ENCODE measurements around the gene BBIP1. TPM values are rescaled to one million over a fixed set of nuclear protein-coding genes. Genes with fewer than 3 reads are reported as not detected.

The BBIP1 gene
- total and polyA plus RNA-seq, 2 experiments from 2014 or later = 14.8 to 56.5 TPM

- no peak for TF ChIP-seq ZNF462 (CRISPR knock-in tag; IDR thresholded peaks at IDR 0.05)
- TF ChIP-seq ZNF114 (CRISPR knock-in tag; IDR thresholded peaks at IDR 0.05) = no peak
- no peak for TF ChIP-seq EZH2phosphoT487 (IDR thresholded peaks at IDR 0.05; ENCODE audit: unreplicated experiment)
- TF ChIP-seq POLR2AphosphoS5 (IDR thresholded peaks at IDR 0.05; ENCODE audit: low read depth) = no peak
Measured at GRCh38 chr10:110898391-110898790, 20.6 kb downstream of the BBIP1 start (continued).

GRCh38 chr10:110897184-110897583, 21.8 kb downstream of the BBIP1 start:
- Histone ChIP-seq H3K4me3 (no peak overlapping the region), H3K36me3 (ENCODE audit: insufficient read depth) (no peaks in the 10 kb centered on the region), H3F3A (replicated peaks; ENCODE audit: low read depth) (no peaks in the 10 kb centered on the region), H3K4me1 (ENCODE audit: insufficient read depth) (no peaks in the 10 kb centered on the region), H3K4me2 (no peak overlapping the region), H3K27ac (ENCODE audit: low read depth) (no peak overlapping the region), H2AFZ (no peak overlapping the region), H4K20me1 (replicated peaks; ENCODE audit: insufficient read depth) (no peaks in the 10 kb centered on the region), H3K27me3 (ENCODE audit: insufficient read depth) (no peaks in the 10 kb centered on the region), H3K9me2 (ENCODE audit: insufficient read depth) (no peaks in the 10 kb centered on the region), H3K79me2 (replicated peaks; ENCODE audit: insufficient read depth) (no peaks in the 10 kb centered on the region)
- H3K4me3 Mint-ChIP-seq = no peak overlapping the region
- no peaks in the 10 kb centered on the region; the same call in 2 of the 3 replicates for H3K36me3 Mint-ChIP-seq (ENCODE audit: low read depth)
- H3K9me3 Mint-ChIP-seq = no peaks in the 10 kb centered on the region
- H3K27me3 Mint-ChIP-seq (ENCODE audit: insufficient read depth, low read depth, poor library complexity) = no peaks in the 10 kb centered on the region
- no peak for ATAC-seq
- peaks cover under 1% of the 10 kb centered on the region; the same call in 2 of the 3 replicates for H3K4me1 Mint-ChIP-seq
- no peak overlapping the region for H3K27ac Mint-ChIP-seq
- no peak for DNase-seq (ENCODE audit: low spot score)
- TF ChIP-seq CTCF (conservative IDR thresholded peaks at IDR 0.05; ENCODE audit: low read depth in 2 of 2) (no peak), CREB1 (CRISPR knock-in tag; IDR thresholded peaks at IDR 0.05; ENCODE audit: low read depth) (no peak), ZNF331 (CRISPR knock-in tag; IDR thresholded peaks at IDR 0.05; ENCODE audit: low read depth) (no peak), EZH2 (IDR thresholded peaks at IDR 0.05; ENCODE audit: low read depth, unreplicated experiment) (no peak), ETS1 (IDR thresholded peaks at IDR 0.05) (no peak), NANOG (IDR thresholded peaks at IDR 0.05; ENCODE audit: borderline replicate concordance) (no peak), POLR2AphosphoS5 (IDR thresholded peaks at IDR 0.05; ENCODE audit: low read depth) (no peak), REST (IDR thresholded peaks at IDR 0.05; ENCODE audit: unreplicated experiment) (no peak), ZNF114 (CRISPR knock-in tag; IDR thresholded peaks at IDR 0.05) (no peak), EZH2phosphoT487 (IDR thresholded peaks at IDR 0.05; ENCODE audit: unreplicated experiment) (no peak), JUNB (IDR thresholded peaks at IDR 0.05; ENCODE audit: unreplicated experiment) (no peak), STAT1 (IDR thresholded peaks at IDR 0.05; ENCODE audit: unreplicated experiment) (no peak)

Measured in GM23338 (cell line).